Measurements from ENCODE around the gene RNF38. TPM values are rescaled to one million over a fixed set of nuclear protein-coding genes. Genes with fewer than 3 reads are reported as not detected.

RNF38 gene
- total and polyA plus RNA-seq, 2 donors (not counting 3 experiments of a cell fraction or from before 2014, with no cell fraction given): 36.7 to 47.2 TPM

DNA sequence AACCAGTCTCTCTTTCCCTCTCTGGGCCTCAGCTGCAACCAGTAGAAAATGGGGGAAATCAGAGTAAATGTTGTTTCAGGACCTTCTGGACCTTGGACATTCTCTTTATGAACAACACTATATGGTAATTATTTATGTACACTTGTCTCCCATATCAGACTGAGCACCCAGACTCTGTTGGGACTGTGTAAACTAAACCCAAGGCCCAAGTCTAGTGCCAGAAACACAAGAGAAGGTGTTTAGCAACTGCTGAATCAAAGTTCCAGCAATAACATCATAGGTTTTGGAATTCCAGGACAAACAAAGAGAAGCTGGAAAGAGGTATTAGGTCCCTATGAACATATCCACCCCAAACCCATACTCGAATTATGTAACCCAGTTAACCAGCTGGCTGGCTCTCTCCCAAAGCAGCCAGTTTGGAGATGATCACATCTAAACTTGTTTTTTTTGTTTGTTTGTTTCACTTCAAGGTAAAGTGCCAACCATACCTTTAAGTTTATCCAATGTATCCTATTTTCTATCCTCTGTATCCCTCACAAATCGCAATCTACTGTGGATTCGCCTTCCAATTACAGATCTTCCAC, 1.9 kb upstream of the RNF38 start:
- peaks cover 45% of the 10 kb centered on the region for H3K79me2 ChIP-seq (ENCODE audit: control insufficient read depth, insufficient read depth, low read length)
- H3K27me3 ChIP-seq (ENCODE audit: control insufficient read depth in 2 of 2, insufficient read depth in 2 of 2, low read length in 2 of 2): no peaks in the 10 kb centered on the region
- ChIA-PET POLR2A (no interaction called here), CTCF (interaction anchor here (2.8 kb wide), 1 partner anchor 48 kb away, joined by 13 read pairs; no protein-coding TSS in a partner anchor)
- no peaks in the 10 kb centered on the region for H3K9me3 ChIP-seq (replicated peaks; ENCODE audit: control insufficient read depth, insufficient read depth, low read length)
- TF ChIP-seq, protein P1, sequence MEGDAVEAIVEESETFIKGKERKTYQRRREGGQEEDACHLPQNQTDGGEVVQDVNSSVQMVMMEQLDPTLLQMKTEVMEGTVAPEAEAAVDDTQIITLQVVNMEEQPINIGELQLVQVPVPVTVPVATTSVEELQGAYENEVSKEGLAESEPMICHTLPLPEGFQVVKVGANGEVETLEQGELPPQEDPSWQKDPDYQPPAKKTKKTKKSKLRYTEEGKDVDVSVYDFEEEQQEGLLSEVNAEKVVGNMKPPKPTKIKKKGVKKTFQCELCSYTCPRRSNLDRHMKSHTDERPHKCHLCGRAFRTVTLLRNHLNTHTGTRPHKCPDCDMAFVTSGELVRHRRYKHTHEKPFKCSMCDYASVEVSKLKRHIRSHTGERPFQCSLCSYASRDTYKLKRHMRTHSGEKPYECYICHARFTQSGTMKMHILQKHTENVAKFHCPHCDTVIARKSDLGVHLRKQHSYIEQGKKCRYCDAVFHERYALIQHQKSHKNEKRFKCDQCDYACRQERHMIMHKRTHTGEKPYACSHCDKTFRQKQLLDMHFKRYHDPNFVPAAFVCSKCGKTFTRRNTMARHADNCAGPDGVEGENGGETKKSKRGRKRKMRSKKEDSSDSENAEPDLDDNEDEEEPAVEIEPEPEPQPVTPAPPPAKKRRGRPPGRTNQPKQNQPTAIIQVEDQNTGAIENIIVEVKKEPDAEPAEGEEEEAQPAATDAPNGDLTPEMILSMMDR (IDR thresholded peaks at IDR 0.05; ENCODE audit: extremely low read depth in 1 of 2, insufficient read depth in 1 of 2, low read depth in 1 of 2, low read length in 2 of 2): no peak
- TF ChIP-seq MYC (IDR thresholded peaks at IDR 0.05; ENCODE audit: low read depth, low read length) (no peak), POLR2AphosphoS5 (IDR thresholded peaks at IDR 0.05; ENCODE audit: insufficient read depth, low read depth, low read length) (no peak), EZH2 (IDR thresholded peaks at IDR 0.05; ENCODE audit: borderline replicate concordance, low read depth, low read length, severe bottlenecking) (no peak), FOS (IDR thresholded peaks at IDR 0.05; ENCODE audit: borderline replicate concordance, insufficient read depth, low read length) (no peak), JUN (IDR thresholded peaks at IDR 0.05; ENCODE audit: borderline replicate concordance, insufficient read depth, insufficient read length, low read depth) (no peak), GATA2 (IDR thresholded peaks at IDR 0.05; ENCODE audit: insufficient read depth, insufficient read length, low read depth, low read length) (no peak), POLR2A (IDR thresholded peaks at IDR 0.05; ENCODE audit: low read depth, low read length) (no peak)
- TF ChIP-seq, protein P2, sequence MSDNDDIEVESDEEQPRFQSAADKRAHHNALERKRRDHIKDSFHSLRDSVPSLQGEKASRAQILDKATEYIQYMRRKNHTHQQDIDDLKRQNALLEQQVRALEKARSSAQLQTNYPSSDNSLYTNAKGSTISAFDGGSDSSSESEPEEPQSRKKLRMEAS (IDR thresholded peaks at IDR 0.05; ENCODE audit: insufficient read depth, insufficient read length): no peak
- peak overlapping the region; percentile 83 for H2AFZ ChIP-seq (ENCODE audit: low read depth, low read length)
- H3K36me3 ChIP-seq (ENCODE audit: control insufficient read depth in 2 of 2, extremely low read depth in 1 of 2, insufficient read depth in 2 of 2, low read length in 2 of 2): no peaks in the 10 kb centered on the region
- peaks cover 14% of the 10 kb centered on the region for H3K4me1 ChIP-seq (ENCODE audit: control insufficient read depth, extremely low read depth, insufficient read depth, low read length)
- dilution Hi-C loops (cut with MboI; ENCODE audit: extremely low pct_ligation_motif_present, low sequenced_read_pairs): no loop called here
- H4K20me1 ChIP-seq (replicated peaks; ENCODE audit: control insufficient read depth, extremely low read depth, insufficient read depth, low read length): peaks cover 9% of the 10 kb centered on the region
- no peak overlapping the region for H3K4me3 ChIP-seq (replicated peaks in 1 of 3; ENCODE audit: insufficient read depth in 1 of 3, low read depth in 1 of 3, low read length in 3 of 3)
- intact Hi-C loops (cut with micrococcal nuclease): loop anchor here (5.0 kb wide), 2 partner anchors 145 to 170 kb away; partner anchors contain the start of genes GNE and MELK
- H3K4me2 ChIP-seq (ENCODE audit: insufficient read depth, low read length): no peak overlapping the region
- no peak overlapping the region for H3K27ac ChIP-seq (ENCODE audit: insufficient read depth, low read depth, low read length)
- BruUV-seq (replicated peaks): no TSS peak
- H3K9ac ChIP-seq (replicated peaks; ENCODE audit: extremely low read depth, insufficient read depth, low read length): no peak overlapping the region
- FAIRE-seq (no peak), DNase-seq (ENCODE audit: low read depth, low spot score) (no peak)
- no peaks in the 10 kb centered on the region for H3K9me1 ChIP-seq (replicated peaks; ENCODE audit: control insufficient read depth, extremely low read depth, insufficient read depth, low read length)
